ENCODE data around the gene PLK3.

Gene PLK3

GRCh38 chr1:44826375-44827196 is 26.4 kb downstream of the PLK3 start:
- Histone ChIP-seq H3K27me3 (replicated peaks; ENCODE audit: control insufficient read depth, insufficient read depth, low read length) (no peaks in the 10 kb centered on the region), H3K4me1 (ENCODE audit: control insufficient read depth, insufficient read depth, low read length) (peaks cover 5% of the 10 kb centered on the region), H3K36me3 (ENCODE audit: control insufficient read depth, insufficient read depth, low read length, severe bottlenecking) (no peaks in the 10 kb centered on the region), H3K9ac (ENCODE audit: low read length) (peak overlapping the region; percentile 39), H3K4me3 (ENCODE audit: low read length) (no peak overlapping the region), H3K9me3 (ENCODE audit: control insufficient read depth, low read length) (no peaks in the 10 kb centered on the region)
- DNase-seq (ENCODE audit: low read depth) = no peak

DNA sequence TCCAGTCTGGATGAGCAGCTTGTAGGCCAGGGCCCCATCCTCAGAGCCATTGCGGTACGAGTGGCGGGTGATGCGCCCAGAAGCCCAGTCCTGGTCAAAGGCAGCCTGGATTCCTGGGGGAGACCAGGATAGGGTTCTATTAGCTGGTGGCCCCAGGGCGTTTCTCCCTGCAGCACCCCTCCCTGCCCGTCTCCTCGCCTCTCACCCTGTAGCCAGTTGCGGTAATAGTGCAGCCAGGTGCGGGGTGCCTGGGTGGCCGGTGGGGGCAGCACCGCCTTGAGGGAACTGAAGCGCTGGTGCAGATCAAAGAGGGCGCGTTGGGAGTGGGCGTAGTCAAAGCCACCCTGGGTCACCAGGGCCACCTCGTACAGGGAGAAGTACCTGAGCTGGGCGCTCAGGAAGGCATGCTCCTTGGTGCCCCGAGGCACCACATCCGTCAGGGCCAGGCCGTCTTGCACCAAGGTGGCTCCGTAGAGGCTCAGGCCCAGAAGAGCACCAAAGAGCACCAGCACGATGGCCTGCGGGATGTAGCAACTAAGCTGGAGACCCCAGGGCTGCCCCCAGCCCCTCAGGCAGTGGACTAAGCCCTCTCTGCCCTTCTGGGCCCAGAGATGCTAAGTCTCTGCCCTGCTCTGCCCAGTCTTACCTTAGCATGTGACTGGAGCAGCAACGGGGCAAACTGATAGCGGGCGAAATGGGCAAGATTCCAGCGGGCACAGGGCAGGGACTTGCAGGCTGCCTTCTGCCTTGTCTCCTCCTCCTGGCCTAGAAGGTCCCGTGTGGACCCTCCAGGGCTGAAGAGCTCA is 27.2 kb downstream of the PLK3 start:
- Histone ChIP-seq H3K36me3 (ENCODE audit: control insufficient read depth, insufficient read depth, low read length, severe bottlenecking) (no peaks in the 10 kb centered on the region), H3K9ac (ENCODE audit: low read length) (peak overlapping the region; percentile 39), H3K9me3 (ENCODE audit: control insufficient read depth, low read length) (no peaks in the 10 kb centered on the region), H3K4me1 (ENCODE audit: control insufficient read depth, insufficient read depth, low read length) (peaks cover 5% of the 10 kb centered on the region), H3K27me3 (replicated peaks; ENCODE audit: control insufficient read depth, insufficient read depth, low read length) (no peaks in the 10 kb centered on the region), H3K4me3 (ENCODE audit: low read length) (no peak overlapping the region)
- no peak for DNase-seq (ENCODE audit: low read depth)

DNA sequence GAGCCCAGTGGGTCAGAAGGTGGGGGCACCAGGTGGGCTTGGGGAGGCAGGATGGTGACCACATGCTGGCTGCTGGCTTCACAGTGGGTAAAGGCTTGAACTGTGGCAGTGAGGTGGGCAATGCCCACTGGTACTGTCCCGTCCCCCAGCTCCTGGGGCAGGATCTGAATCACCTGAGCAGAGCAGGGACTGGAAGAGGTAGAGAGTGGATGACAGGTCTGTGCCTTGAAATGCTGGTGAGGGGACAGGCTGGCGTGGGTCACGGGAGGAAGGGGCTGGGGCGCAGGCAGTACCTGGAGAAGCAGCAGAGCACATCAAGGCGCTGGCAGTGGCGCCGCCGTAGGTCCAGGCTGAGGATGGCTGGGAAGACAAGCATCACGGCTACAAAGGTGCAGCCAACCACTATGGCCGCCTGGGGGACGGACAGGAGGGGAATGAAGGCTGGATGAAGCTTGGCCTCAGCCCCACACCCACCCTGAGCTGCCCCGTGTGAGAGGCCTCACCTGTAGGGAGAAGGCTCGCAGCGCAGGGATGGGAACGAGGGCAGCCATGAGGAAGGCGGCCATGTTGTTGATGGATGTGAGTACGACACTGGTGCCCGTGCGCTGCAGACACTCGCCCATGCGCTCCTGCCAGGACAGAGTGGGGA is 27.9 kb downstream of the PLK3 start:
- Histone ChIP-seq H3K27me3 (replicated peaks; ENCODE audit: control insufficient read depth, insufficient read depth, low read length) (no peaks in the 10 kb centered on the region), H3K36me3 (ENCODE audit: control insufficient read depth, insufficient read depth, low read length, severe bottlenecking) (no peaks in the 10 kb centered on the region), H3K9ac (ENCODE audit: low read length) (no peak overlapping the region), H3K4me1 (ENCODE audit: control insufficient read depth, insufficient read depth, low read length) (peaks cover 5% of the 10 kb centered on the region), H3K9me3 (ENCODE audit: control insufficient read depth, low read length) (no peaks in the 10 kb centered on the region), H3K4me3 (ENCODE audit: low read length) (no peak overlapping the region)
- DNase-seq (ENCODE audit: low read depth) = no peak

GRCh38 chr1:44828841-44829440 is 28.8 kb downstream of the PLK3 start:
- no peak for DNase-seq (ENCODE audit: low read depth)
- H3K4me1 ChIP-seq (ENCODE audit: control insufficient read depth, insufficient read depth, low read length) = peaks cover 5% of the 10 kb centered on the region

DNA sequence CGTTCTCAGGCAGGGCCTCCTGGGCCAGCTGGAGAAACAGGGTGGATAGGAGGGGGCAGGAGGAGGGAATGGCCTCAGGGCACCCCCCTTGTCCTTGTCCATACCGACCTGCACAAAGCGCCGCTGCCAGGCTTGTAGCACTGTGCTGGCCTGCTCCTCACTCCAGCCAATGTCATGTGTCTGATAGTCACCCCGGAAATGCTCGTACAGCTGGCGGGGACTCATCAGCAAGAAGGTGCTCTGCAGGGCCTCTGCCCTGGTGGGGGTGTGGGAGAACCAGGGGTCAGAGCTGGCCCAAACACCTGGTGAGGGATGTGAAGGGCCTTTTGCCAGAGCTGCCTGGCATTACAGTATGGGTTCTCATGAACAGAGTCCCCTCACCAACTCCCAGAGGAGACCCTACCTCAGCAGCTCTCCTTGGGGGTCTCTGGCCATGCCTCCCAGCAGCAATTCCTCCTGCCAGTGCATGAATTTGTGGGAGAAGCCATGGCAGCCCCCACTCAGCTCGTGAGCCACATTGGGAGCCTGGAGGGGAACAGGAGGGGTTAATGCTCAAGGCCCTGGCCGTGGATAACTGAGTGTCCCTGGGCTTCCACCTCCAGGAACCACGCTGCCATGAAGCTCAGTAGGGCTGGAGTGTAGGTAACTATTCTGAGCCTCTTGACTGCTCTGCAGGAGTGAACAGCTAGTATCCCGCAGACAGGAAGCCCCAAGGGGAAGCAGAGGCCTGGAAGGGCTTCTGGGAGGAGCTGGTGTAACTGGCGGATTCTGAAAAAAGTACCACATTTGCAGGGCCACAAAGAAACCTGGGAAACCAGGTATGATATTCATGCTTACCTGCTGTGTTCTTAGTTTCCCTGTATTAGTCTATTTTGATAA is 29.6 kb downstream of the PLK3 start:
- H3K4me1 ChIP-seq (ENCODE audit: control insufficient read depth, insufficient read depth, low read length) = peaks cover 5% of the 10 kb centered on the region
- no peak for DNase-seq (ENCODE audit: low read depth)
- H3K36me3 ChIP-seq (ENCODE audit: control insufficient read depth, insufficient read depth, low read length, severe bottlenecking) = no peaks in the 10 kb centered on the region
- no peak overlapping the region for H3K9ac ChIP-seq (ENCODE audit: low read length)
- H3K9me3 ChIP-seq (ENCODE audit: control insufficient read depth, low read length) = no peaks in the 10 kb centered on the region
- no peaks in the 10 kb centered on the region for H3K27me3 ChIP-seq (replicated peaks; ENCODE audit: control insufficient read depth, insufficient read depth, low read length)
- H3K4me3 ChIP-seq (ENCODE audit: low read length) = no peak overlapping the region

More at GRCh38 chr1:44828841-44829440, 28.8 kb downstream of the PLK3 start:
- Histone ChIP-seq H3K9ac (ENCODE audit: low read length) (no peak overlapping the region), H3K4me3 (ENCODE audit: low read length) (no peak overlapping the region), H3K27me3 (replicated peaks; ENCODE audit: control insufficient read depth, insufficient read depth, low read length) (no peaks in the 10 kb centered on the region), H3K36me3 (ENCODE audit: control insufficient read depth, insufficient read depth, low read length, severe bottlenecking) (no peaks in the 10 kb centered on the region), H3K9me3 (ENCODE audit: control insufficient read depth, low read length) (no peaks in the 10 kb centered on the region)

- Histone ChIP-seq H3K36me3 (ENCODE audit: control insufficient read depth, insufficient read depth, low read length, severe bottlenecking) (no peaks in the 10 kb centered on the region), H3K27me3 (replicated peaks; ENCODE audit: control insufficient read depth, insufficient read depth, low read length) (no peaks in the 10 kb centered on the region), H3K9ac (ENCODE audit: low read length) (no peak overlapping the region), H3K4me3 (ENCODE audit: low read length) (no peak overlapping the region), H3K4me1 (ENCODE audit: control insufficient read depth, insufficient read depth, low read length) (peaks cover 5% of the 10 kb centered on the region), H3K9me3 (ENCODE audit: control insufficient read depth, low read length) (no peaks in the 10 kb centered on the region)
- no peak for DNase-seq (ENCODE audit: low read depth)
Measured at GRCh38 chr1:44830900-44831304, 30.7 kb downstream of the PLK3 start.

GRCh38 chr1:44831516-44831915 is 31.3 kb downstream of the PLK3 start:
- H3K4me1 ChIP-seq (ENCODE audit: control insufficient read depth, insufficient read depth, low read length) = peaks cover under 1% of the 10 kb centered on the region
- no peak for DNase-seq (ENCODE audit: low read depth)
- H3K9ac ChIP-seq (ENCODE audit: low read length) = no peak overlapping the region

GRCh38 chr1:44832056-44832705 is 32.0 kb downstream of the PLK3 start:
- no peak for DNase-seq (ENCODE audit: low read depth)
- no peaks in the 10 kb centered on the region for H3K36me3 ChIP-seq (ENCODE audit: control insufficient read depth, insufficient read depth, low read length, severe bottlenecking)
- no peaks in the 10 kb centered on the region for H3K9me3 ChIP-seq (ENCODE audit: control insufficient read depth, low read length)
- H3K27me3 ChIP-seq (replicated peaks; ENCODE audit: control insufficient read depth, insufficient read depth, low read length) = no peaks in the 10 kb centered on the region
- no peak overlapping the region for H3K4me3 ChIP-seq (ENCODE audit: low read length)
- no peaks in the 10 kb centered on the region for H3K4me1 ChIP-seq (ENCODE audit: control insufficient read depth, insufficient read depth, low read length)
- no peak overlapping the region for H3K9ac ChIP-seq (ENCODE audit: low read length)

More at GRCh38 chr1:44831516-44831915, 31.3 kb downstream of the PLK3 start:
- H3K9me3 ChIP-seq (ENCODE audit: control insufficient read depth, low read length) = no peaks in the 10 kb centered on the region
- no peaks in the 10 kb centered on the region for H3K36me3 ChIP-seq (ENCODE audit: control insufficient read depth, insufficient read depth, low read length, severe bottlenecking)
- H3K4me3 ChIP-seq (ENCODE audit: low read length) = no peak overlapping the region
- no peaks in the 10 kb centered on the region for H3K27me3 ChIP-seq (replicated peaks; ENCODE audit: control insufficient read depth, insufficient read depth, low read length)

DNA sequence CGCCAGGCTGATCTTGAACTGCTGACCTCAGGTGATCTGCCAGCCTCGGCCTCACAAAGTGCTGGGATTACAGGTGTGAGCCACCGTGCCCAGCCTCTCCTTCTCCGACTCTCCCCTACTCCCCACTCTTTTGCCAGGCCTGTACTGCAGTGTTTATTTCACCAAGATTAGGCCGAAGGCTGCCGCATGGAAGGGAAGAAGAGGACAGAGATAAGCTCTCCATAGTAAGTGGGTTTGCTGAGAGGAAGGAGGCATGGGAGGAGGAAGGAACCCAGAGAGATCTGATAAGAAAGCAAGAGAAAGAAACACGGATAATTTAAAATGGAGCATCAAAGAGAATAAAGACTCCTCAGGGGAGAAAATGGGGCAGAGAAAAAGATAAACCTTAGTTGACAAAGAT is 34.2 kb downstream of the PLK3 start:
- H3K4me3 ChIP-seq (ENCODE audit: low read length) = no peak overlapping the region
- no peaks in the 10 kb centered on the region for H3K36me3 ChIP-seq (ENCODE audit: control insufficient read depth, insufficient read depth, low read length, severe bottlenecking)
- no peaks in the 10 kb centered on the region for H3K4me1 ChIP-seq (ENCODE audit: control insufficient read depth, insufficient read depth, low read length)
- DNase-seq (ENCODE audit: low read depth) = no peak
- H3K27me3 ChIP-seq (replicated peaks; ENCODE audit: control insufficient read depth, insufficient read depth, low read length) = no peaks in the 10 kb centered on the region
- H3K9ac ChIP-seq (ENCODE audit: low read length) = no peak overlapping the region
- no peaks in the 10 kb centered on the region for H3K9me3 ChIP-seq (ENCODE audit: control insufficient read depth, low read length)

Data from adipocyte (in vitro differentiated cells).